Stimulated activated CD4-positive, alpha-beta T cell treated with anti-CD3 and anti-CD28 coated beads, Interleukin-1b, Interleukin-23, amount 100 ng/mL, for 24 hours (primary cell): ENCODE data around the gene TNFRSF19.
"Not testable (repeated sequence)": the region's sequence is repeated elsewhere in the genome, so short reads cannot be mapped to it uniquely, and the experiment has no call there.

Source experiments
- DNase-seq, 4 experiments: peaks; one replicate each; pipeline ENCODE4 v3.0.0-alpha.2; 2020; ENCODE audit warnings: low read depth in 4 of 4, low spot score in 1 of 4

The TNFRSF19 gene

DNA sequence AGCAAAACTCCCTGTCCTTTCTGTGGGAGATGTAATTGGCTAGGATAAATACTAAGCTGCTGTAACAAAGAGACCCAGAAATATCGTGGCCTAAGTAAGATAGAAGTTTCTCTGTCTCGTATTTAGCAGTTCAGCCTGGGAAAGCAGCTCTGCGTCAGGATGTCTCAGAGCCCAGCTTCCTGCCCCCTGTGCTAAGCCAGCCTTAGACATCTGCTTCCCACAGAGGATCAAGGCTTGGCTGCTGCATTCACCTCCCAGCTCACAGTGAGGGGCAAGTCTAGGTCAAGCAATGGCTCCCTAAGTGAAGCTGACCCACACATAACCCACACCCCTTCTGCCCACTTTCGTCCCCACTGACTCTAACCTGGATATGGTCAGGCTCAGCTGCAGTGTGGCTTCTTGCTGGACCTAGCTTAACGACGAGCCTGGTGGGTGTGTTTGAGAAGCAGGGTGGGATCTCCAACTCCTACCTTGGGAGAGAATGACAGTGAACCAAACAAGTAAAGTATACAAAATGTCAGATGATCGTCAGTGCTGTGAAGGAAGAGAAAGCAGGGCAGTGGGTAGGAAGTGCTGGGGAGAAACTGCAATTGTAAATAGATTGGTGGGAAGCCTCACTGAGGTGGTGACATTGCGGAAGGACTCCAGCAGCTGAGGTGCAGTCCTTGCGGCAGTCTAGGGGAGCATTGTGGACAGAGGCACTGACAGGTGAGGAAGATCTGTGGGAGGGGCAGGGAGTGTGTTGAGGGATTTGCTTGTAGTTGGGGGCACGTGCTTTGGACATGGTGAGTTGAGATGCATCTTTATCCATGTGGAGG is 82.9 kb downstream of the TNFRSF19 start:
- no peak for DNase-seq

DNA sequence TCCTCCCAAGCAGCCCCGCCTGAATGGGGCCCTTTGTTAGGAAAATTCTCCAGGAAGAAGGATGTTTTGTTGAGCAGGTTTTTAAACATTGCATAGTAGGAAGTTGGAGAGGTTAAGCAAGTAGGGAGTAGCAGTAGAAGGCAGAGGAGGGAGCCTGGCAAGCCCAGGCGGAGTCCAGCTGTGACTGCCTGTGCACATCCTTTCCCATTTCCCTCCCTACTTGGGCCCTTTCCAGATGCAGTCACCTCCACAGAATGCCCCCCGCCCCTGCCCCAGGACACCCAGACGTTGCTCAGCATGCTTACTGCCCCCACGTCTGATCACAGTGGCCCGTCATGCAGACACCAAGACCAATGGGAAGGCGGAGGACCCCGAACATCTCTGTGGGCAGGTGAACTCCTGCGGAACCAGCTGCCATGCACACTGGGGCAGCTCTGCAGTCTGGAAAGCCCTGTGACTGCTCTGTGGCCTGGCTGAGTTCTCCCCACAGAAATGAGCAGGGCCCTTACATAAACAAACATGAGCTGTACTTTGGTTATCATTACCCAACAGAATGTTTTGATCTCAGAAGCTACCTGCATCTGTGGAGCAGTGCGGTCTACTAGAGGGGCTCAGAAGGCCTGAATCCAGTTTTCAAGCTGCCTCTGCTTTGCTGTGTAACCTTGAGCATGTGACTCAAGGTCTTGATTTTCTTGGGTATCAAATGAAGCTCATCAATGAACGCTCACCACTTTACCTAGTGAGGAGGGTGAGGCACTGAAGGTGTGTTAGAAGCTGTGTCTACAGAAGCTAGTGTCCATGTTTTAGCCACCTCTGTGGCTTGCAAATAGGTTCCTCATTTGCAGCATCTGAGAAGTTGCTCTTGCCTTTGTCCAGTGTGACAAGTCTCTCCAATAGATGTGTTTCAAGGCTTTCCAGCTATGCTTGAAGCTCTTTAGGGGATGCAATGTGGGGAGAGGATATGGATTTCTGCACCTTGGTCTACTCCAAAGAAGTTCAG is 84.2 kb downstream of the TNFRSF19 start:
- no peak for DNase-seq

DNA sequence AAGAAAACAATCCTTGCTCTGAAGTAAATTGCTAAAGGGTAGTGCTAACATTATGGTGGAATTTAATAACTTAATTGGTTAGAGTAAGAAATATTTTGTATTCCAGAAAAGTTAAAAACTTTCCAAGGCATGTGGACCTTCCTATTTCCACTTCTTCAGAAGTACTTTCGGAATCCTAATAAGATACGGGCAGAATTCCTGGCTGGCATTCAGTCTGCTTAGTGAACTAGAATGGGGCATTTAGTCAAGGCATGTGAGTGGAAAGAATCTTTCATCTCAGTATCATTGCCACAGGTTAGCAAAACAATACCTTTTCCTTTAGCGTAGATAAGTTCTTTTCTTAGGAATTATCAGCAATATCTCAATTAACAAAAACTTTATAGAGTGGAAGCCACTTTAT is 85.1 kb downstream of the TNFRSF19 start:
- no peak for DNase-seq

DNA sequence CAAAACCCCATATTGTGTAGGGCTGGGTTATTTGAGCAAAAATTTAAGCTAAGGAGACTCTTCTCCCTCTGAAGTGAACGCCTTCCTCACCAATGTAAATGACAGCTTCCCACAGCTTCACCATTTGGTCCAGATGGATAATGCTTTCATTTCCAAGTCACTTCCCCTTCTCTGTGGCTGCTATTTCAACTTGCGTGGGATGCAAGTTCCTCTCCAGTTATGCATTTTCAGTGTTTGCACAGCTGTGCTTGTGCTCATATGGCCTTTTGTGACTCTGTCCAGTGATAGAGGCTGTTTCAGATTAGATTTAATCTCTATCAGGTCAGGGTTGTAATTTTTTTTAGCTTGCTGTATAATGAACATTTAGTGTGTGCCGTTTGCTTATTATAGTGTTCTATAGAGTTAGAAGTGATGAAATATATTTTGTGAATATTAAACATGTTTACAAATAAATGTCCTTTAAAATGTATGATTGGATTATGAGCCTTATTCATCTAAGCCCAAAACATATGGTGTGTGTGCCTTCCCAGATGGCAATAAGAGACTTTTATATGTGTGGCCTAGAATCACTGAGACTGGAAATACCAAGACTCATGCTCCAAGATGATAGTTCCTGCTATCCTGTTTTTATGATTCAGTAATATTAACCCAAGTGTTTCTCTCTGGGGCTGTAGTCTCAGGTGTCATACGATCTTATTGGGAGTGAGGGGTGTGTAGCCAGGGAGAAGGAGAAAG is 86.6 kb downstream of the TNFRSF19 start:
- DNase-seq: no peak

DNA sequence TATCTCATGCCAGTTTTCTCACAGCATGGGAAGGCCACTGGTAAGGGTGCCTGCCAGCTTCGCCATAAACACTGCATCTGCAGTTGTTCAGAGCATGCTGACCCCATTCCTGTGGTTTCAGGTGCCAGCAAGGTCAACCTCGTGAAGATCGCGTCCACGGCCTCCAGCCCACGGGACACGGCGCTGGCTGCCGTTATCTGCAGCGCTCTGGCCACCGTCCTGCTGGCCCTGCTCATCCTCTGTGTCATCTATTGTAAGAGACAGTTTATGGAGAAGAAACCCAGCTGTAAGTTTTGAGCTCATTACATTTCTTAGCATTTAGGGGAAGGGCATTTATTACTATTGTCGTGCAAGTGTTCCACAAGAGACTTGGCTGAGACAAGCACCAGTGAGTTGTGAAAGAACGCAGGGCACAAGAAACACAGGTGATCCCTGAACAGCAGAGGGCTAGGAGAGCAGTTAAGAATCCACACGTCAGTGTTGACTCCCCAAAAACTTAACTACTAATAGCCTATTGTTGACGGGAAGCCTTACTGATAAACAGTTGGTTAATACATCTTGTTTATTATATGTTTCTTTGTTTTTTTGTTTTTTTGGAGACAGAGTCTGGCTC is 88.8 kb downstream of the TNFRSF19 start:
- DNase-seq: no peak

DNA sequence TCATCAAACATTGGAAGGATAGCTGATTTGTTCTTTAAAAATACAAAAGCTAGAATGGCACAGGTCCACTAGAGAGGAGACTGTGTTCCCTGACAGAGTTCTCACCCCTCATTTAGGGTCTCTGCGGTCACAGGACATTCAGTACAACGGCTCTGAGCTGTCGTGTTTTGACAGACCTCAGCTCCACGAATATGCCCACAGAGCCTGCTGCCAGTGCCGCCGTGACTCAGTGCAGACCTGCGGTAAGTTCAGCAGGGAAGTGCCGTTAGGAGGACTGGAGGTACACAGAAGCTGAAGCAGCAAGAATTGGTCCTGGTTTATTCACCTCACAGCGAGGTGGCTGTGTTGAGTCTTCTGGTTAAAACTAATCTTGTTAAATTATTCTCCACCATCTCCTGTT is 90.0 kb downstream of the TNFRSF19 start:
- no peak for DNase-seq

DNA sequence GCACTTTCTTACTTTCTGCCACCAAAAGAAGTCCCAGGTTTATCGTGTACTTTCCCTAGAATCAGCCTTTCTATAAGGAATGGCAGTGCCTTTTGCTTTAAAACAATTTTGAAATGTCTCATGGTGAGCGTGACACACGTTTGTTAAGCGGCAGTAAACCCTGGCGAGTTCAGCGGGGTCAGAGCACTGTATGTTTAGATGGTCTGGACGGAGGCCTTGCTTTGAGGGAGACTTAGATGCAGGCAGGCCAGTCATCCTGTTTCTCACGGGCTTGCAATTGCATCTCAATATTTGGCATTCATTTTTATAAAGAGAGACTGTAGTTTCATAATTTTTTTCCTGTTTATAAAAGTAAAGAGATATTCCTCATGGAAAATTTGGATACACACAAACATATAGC is 96.4 kb downstream of the TNFRSF19 start:
- DNase-seq: no peak

DNA sequence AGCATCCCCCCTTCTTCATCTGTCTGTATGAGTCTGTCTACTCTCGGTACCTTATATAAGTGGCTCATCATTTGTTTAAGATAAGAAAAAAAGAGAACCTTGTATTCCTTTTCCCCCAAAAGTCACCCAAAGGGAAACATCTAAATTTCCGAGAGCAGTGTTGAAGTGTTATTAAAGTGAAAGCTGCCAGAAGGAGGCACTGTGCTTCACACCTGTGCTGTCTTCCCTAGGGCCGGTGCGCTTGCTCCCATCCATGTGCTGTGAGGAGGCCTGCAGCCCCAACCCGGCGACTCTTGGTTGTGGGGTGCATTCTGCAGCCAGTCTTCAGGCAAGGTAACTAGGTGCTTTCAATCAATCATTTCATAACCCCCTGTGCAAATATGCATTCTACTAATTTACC is 97.5 kb downstream of the TNFRSF19 start:
- no peak for DNase-seq

DNA sequence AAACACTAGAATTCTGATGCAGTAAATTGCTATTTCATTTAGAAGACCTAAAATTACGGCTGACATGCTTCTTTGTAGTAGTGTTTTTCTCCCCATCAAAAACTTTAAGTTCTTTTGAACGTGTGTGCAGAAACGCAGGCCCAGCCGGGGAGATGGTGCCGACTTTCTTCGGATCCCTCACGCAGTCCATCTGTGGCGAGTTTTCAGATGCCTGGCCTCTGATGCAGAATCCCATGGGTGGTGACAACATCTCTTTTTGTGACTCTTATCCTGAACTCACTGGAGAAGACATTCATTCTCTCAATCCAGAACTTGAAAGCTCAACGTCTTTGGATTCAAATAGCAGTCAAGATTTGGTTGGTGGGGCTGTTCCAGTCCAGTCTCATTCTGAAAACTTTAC is 98.3 kb downstream of the TNFRSF19 start:
- DNase-seq: no peak

DNA sequence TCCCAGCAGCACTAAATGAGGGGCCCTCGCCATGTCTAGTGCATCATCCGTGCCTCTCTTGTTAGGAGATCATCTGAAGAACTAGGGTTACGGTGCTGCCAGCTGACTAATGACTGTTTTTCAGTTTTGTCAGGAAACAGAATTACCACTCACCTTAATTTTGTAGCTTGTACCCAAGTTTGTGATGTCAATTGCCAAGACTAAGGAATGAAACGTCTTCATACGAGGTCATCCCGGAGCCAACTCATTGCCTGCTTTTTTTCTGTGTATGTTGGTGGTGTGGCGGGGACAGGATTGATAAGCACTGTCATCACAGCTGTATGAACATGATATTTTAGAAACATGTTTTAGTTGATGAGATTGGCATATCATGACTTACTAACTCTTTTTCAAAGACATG is 100.6 kb downstream of the TNFRSF19 start:
- no peak for DNase-seq

DNA sequence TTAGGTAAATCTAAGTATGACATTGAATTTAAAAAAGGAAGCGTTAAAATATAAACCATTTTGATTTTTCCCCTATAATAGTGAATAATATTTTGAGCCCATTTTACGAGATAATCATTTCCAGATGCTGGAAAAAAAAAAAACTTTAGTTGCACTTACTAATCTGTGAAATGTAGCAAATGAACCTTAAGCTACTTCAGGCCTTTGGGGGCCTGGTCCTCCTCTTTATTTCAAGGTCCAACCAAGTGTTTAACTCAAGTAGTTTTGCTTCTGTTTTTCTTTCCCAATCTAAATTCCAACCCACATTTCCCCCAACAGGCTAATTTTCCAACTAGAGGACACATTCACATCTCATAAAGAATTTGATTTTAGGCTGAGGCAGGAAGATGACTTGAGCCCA is 101.2 kb downstream of the TNFRSF19 start:
- DNase-seq: no peak

DNA sequence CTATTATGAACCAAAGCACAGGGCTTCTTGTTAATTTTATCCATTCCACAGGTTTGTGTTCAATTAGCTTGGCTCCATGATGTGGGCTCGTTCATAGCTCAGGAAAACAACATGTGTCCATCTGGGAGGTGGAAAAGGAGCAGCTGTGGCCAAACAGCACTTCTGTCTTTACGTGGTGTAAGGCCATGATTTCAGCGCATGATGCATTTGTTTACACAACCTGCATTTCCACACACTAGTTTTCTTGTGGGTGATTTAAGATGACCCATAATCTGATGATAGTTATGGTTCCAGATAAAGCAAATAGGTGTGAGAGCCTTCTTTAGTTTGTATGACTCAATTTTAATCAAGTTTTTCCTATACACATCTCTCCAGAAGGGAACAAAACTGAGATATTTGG is 101.7 kb downstream of the TNFRSF19 start:
- DNase-seq: no peak

DNA sequence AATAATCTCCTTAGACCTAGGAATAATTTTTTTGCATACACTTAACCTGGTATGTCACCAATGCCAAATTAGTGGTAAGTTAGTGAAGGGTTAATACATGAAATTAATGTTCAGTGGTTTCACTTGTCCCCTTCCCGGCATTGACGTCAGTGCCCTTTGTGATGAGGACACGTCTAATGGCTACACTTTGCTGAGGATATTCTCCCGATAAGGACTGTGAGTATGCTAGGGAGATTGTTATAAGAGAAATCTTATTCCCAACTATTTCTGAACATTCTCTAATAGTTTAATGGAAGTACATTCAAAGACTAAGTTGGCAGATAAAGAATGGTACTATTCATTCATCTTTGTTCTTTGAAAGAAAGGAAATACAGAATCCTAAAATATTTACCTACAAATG is 102.4 kb downstream of the TNFRSF19 start:
- DNase-seq: no peak

DNA sequence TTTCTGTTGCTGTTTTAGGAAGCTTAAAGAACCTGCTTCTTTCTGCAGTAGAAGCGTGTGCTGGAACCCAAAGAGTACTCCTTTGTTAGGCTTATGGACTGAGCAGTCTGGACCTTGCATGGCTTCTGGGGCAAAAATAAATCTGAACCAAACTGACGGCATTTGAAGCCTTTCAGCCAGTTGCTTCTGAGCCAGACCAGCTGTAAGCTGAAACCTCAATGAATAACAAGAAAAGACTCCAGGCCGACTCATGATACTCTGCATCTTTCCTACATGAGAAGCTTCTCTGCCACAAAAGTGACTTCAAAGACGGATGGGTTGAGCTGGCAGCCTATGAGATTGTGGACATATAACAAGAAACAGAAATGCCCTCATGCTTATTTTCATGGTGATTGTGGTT is 103.1 kb downstream of the TNFRSF19 start:
- DNase-seq: no peak

DNA sequence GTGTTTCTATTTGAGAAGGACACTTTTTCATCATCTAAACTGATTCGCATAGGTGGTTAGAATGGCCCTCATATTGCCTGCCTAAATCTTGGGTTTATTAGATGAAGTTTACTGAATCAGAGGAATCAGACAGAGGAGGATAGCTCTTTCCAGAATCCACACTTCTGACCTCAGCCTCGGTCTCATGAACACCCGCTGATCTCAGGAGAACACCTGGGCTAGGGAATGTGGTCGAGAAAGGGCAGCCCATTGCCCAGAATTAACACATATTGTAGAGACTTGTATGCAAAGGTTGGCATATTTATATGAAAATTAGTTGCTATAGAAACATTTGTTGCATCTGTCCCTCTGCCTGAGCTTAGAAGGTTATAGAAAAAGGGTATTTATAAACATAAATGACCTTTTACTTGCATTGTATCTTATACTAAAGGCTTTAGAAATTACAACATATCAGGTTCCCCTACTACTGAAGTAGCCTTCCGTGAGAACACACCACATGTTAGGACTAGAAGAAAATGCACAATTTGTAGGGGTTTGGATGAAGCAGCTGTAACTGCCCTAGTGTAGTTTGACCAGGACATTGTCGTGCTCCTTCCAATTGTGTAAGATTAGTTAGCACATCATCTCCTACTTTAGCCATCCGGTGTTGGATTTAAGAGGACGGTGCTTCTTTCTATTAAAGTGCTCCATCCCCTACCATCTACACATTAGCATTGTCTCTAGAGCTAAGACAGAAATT is 103.8 kb downstream of the TNFRSF19 start:
- DNase-seq: no peak

DNA sequence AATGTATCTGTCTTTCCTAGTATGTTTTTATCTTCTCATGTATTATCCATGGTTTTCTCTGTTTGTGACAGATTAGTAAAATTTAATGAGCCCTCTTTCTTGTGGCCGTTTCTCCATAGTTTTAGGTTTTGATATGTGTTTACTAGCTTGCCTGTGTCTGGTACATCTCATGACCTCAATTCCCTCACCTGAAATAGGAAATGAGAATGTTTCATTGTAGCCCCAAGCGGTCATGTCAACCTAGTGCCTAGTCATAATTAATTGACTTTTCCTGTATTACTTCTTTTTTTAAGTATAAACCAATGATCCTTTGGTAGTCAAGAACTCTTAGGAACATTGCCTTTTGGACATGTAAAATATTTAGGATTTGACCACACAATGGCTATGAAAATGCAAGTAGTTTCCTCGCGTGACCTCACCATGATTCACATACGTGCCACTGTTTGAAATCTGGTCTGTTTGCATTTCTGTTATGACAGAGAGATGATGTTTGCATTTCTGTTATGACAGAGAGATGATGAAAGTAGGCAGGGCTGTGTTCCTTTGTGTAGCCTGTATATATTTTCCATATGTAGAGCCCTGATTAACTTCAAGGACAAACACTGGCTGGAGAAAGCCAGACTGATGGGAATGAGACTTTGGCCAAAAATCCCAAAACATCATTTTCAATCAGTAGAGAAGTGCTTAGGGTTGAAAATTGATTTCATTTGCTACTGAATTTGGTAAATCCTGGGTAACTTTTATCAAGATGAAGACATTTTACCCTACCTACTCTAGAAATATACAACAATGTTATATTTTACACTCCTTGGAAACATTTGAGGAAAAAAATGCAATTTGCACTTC is 104.8 kb downstream of the TNFRSF19 start:
- no peak for DNase-seq

DNA sequence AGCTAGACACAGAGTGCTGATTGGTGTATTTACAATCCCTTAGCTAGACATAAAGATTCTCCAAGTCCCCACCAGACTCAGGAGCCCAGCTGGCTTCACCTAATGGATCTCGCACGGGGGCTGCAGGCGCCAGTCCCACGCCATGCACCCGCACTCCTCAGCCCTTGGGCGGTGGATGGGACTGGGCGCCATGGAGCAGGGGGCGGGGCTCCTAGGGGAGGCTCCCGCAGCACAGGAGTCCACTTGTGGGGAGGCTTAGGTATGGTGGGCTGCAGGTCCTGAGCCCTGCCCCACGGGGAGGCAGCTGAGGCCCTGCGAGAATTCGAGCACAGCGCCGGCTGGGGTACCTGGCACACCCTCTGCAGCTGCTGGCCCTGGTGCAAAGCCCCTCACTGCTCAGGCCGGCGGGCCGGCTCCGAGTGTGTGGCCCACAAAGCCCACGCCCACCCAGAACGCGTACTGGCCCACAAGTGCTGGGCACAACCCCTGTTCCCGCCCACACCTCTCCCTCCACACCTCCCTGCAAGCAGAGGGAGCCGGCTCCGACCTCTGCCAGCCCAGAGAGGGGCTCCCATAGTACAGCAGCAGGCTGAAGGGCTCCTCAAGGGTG is 107.6 kb downstream of the TNFRSF19 start:
- DNase-seq: not testable (repeated sequence)

DNA sequence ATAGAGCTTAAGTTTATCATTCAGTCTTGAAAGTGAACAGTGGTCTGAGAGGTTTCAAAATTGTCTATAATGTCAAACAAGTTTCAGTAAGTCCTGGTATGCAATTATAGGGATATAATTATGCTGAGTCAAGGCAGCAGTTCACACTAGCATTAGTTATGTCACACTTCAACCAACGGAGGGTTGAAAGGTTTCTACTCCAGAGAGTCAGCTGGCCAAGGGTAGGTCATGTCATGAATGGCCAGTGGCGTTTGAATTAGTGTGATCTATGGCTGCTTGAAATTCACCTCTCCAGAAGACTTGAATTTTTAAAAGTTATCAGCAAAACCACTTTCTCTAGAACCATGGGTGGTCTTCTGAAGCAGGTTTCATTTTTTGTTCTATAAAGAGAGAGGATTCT is 108.6 kb downstream of the TNFRSF19 start:
- DNase-seq: no peak

DNA sequence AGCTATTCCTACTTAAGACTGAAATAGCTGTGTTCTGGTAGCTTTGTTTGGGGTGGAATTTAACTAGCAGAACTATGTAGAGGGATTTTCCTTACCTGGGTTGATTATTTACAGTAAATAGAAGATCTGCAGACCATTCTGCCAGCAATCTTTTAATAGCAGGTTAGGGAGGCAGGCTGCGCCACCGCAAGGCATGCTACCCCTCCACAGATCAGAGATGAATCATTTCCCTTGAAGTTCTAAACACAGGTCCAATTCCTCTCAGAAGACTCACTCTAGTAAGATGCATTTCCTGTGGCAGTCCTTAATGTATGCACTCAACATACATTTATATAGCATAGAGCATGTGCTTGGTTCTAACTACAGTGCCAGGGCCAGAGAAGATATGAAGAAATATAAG is 109.0 kb downstream of the TNFRSF19 start:
- DNase-seq: no peak
